ENCODE measurements around the gene ASAP2.

DNA sequence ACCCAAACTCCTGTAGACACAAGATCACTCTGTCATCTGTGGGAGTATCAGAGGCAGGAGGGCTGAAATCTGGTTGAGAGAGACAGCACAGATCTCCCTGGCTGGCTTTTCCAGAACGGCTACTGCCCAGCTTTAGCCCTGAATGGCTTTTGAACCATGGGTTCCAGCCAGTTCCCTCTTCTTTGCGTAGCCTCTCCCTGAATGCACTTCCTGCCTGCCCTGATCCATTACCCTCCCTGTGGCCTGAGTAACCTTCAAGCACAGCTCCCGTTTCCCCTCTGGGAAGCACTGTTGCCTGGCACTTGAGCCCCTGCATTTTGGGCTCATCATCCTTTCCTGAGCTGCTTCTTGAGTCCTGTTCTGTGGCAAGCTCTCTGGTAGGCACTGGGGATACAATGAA is 68.8 kb downstream of the ASAP2 start:
- TF ChIP-seq POLR2A (IDR thresholded peaks at IDR 0.05): no peak
- TF ChIP-seq, protein P1, sequence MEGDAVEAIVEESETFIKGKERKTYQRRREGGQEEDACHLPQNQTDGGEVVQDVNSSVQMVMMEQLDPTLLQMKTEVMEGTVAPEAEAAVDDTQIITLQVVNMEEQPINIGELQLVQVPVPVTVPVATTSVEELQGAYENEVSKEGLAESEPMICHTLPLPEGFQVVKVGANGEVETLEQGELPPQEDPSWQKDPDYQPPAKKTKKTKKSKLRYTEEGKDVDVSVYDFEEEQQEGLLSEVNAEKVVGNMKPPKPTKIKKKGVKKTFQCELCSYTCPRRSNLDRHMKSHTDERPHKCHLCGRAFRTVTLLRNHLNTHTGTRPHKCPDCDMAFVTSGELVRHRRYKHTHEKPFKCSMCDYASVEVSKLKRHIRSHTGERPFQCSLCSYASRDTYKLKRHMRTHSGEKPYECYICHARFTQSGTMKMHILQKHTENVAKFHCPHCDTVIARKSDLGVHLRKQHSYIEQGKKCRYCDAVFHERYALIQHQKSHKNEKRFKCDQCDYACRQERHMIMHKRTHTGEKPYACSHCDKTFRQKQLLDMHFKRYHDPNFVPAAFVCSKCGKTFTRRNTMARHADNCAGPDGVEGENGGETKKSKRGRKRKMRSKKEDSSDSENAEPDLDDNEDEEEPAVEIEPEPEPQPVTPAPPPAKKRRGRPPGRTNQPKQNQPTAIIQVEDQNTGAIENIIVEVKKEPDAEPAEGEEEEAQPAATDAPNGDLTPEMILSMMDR (IDR thresholded peaks at IDR 0.05): no peak
- TF ChIP-seq EP300 (IDR thresholded peaks at IDR 0.05): no peak
